Right lobe of liver (tissue), 6 donors: ENCODE results near the gene KCNQ4. TPM values are rescaled to one million over a fixed set of nuclear protein-coding genes. Genes with fewer than 3 reads are reported as not detected.

Experiments used
- ATAC-seq, 4 donors: fragments of 200-7000 bp; cut with Tn5 transposase; one replicate each; pipeline ENCODE4 v1.9.1; 2020; ENCODE audit warnings: mild to moderate bottlenecking in 4 of 4, moderate library complexity in 4 of 4
- DNase-seq, 3 donors: peaks; one replicate each; pipeline ENCODE4 v3.0.0-alpha.2; 2020
- H3K27ac ChIP-seq, 3 donors: fragments of 200-600 bp; one replicate each; pipeline ENCODE4 v1.8.0; 2022
- H3K27me3 ChIP-seq, 2 donors: fragments of 200-600 bp; one replicate each; pipeline ENCODE4 v1.8.0; 2022
- H3K36me3 ChIP-seq, 4 donors: fragments of 200-600 bp; sonication (generic) in 1 of 4; one replicate each; pipeline versions ENCODE4 v1.5.1 to v1.8.0; 2017 to 2022; ENCODE audit warnings: control low read depth in 1 of 4
- H3K4me1 ChIP-seq, 4 donors: fragments of 200-600 bp; sonication (generic) in 1 of 4; one replicate each; pipeline versions ENCODE4 v1.5.1 to v1.8.0; 2017 to 2022; ENCODE audit warnings: control low read depth in 1 of 4
- H3K4me3 ChIP-seq, 3 donors: fragments of 200-600 bp; one replicate each; pipeline ENCODE4 v1.8.0; 2022
- H3K9me3 ChIP-seq, 4 donors: fragments of 200-600 bp; sonication (generic) in 1 of 4; one replicate each; pipeline versions ENCODE4 v1.5.1 to v1.8.0; 2017 to 2022; ENCODE audit warnings: control low read depth in 1 of 4
- CTCF ChIP-seq, 4 donors: fragments of 200-600 bp in 3 of 4; fragments of 450-650 bp in 1 of 4; IDR thresholded peaks; one replicate each; pipeline versions ENCODE4 v1.5.1 to v1.8.0; 2016 to 2022; ENCODE audit warnings: antibody characterized with exemption in 4 of 4, mild to moderate bottlenecking in 2 of 4
- POLR2A ChIP-seq: fragments of 450-650 bp; IDR thresholded peaks from one replicate; pipeline ENCODE4 v1.6.1; 2017; ENCODE audit warnings: antibody characterized with exemption, mild to moderate bottlenecking
- whole genome bisulfite sequencing: methylation state at CpG from one replicate; pipeline ENCODE4 v1.1.6; 2018; ENCODE audit warnings: low coverage, low lambda C conversion rate; ENCODE audit not compliant: insufficient coverage; ENCODE audit errors: missing lambda C conversion rate; 5-methylcytosine and 5-hydroxymethylcytosine counted together
- intact Hi-C, 2 donors: fragments of 100-400 bp; cut with DNase I; formaldehyde crosslinking; loops; one replicate each; pipeline versions ENCODE4 v1.11.2 to v1.14.1; 2022
- total RNA-seq, 6 experiments: library from RNA; depleted of rRNA in 2 of 6; stranded (reverse); fragments of >200 nt in 2 of 6; fragmentation: NEBNext Ultra II Directional in 3 of 6; extraction: Animal tissue kit (Norgen Biotek cat#: 25700) in 3 of 6; gene quantifications; one replicate each; pipeline versions ENCODE4 v1.1.0 to v1.2.4, GENCODE V29; 2016 to 2023
- donor health status: DM: no; HTN: yes; CAD: no.
- donor health status: DM: no; HTN: no; CAD: no.
- donor health status: DM: no; HTN: no; CAD: no.
- donor health status: DM: no; HTN: yes; CAD: no.
- donor health status: DM: no; HTN: yes; CAD: no.

The KCNQ4 gene
- total RNA-seq, 6 experiments from 2014 or later, result 0.12 to 0.23 (median 0.15) TPM

GRCh38 chr1:40777224-40777970, 6.2 kb upstream of the KCNQ4 start:
- ATAC-seq, result no peak
- Histone ChIP-seq H3K27ac (no peak overlapping the region), H3K36me3 (no peaks in the 10 kb centered on the region), H3K4me1 (peaks cover 0 to 11% (median 4%) of the 10 kb centered on the region in 4 donors), H3K9me3 (no peaks in the 10 kb centered on the region), H3K27me3 (no peaks in the 10 kb centered on the region), H3K4me3 (no peak overlapping the region)
- intact Hi-C loops, result no loop called here
- WGBS, result 86% methylated on average over 2 of the region's 2 CpGs
- DNase-seq, result no peak
- TF ChIP-seq CTCF (IDR thresholded peaks at IDR 0.05), result no peak
- TF ChIP-seq POLR2A, result no peak

- no peaks in the 10 kb centered on the region for H3K27me3 ChIP-seq
- WGBS, result 65% methylated on average over 6 of the region's 11 CpGs
- ATAC-seq (no peak), DNase-seq (no peak)
- TF ChIP-seq CTCF (IDR thresholded peaks at IDR 0.05) (no peak), POLR2A (no peak)
- no peak overlapping the region for H3K27ac ChIP-seq
- H3K36me3 ChIP-seq, result no peaks in the 10 kb centered on the region
- peaks cover 0 to 4% (median 0%) of the 10 kb centered on the region in 4 donors for H3K4me1 ChIP-seq
- intact Hi-C loops, result no loop called here
- H3K9me3 ChIP-seq, result no peaks in the 10 kb centered on the region
- H3K4me3 ChIP-seq, result no peak overlapping the region
Observed at GRCh38 chr1:40780678-40781607, 2.6 kb upstream of the KCNQ4 start.

GRCh38 chr1:40781608-40781971, 2.0 kb upstream of the KCNQ4 start:
- H3K27me3 ChIP-seq, result no peaks in the 10 kb centered on the region
- WGBS, result 50% methylated on average over 1 of the region's 2 CpGs
- H3K4me3 ChIP-seq, result no peak overlapping the region
- intact Hi-C loops, result no loop called here
- H3K36me3 ChIP-seq, result no peaks in the 10 kb centered on the region
- ATAC-seq, result no peak
- H3K4me1 ChIP-seq, result peaks cover 0 to 4% (median 0%) of the 10 kb centered on the region in 4 donors
- no peak overlapping the region for H3K27ac ChIP-seq
- DNase-seq, result no peak
- H3K9me3 ChIP-seq, result no peaks in the 10 kb centered on the region
- TF ChIP-seq POLR2A (no peak), CTCF (IDR thresholded peaks at IDR 0.05) (no peak)

GRCh38 chr1:40782371-40782956, 1.1 kb upstream of the KCNQ4 start:
- Histone ChIP-seq H3K4me3 (no peak overlapping the region), H3K4me1 (peaks cover 0 to 4% (median 0%) of the 10 kb centered on the region in 4 donors), H3K9me3 (no peaks in the 10 kb centered on the region), H3K36me3 (no peaks in the 10 kb centered on the region), H3K27me3 (no peaks in the 10 kb centered on the region), H3K27ac (no peak overlapping the region)
- DNase-seq (no peak), ATAC-seq (peak; percentile 5 to 14 (median 8))
- intact Hi-C loops, result no loop called here
- TF ChIP-seq CTCF (IDR thresholded peaks at IDR 0.05) (no peak), POLR2A (no peak)
- 6% methylated on average over 11 of the region's 20 CpGs for WGBS
